ENCODE measurements around the gene CMSS1. TPM values are rescaled to one million over a fixed set of nuclear protein-coding genes. Genes with fewer than 3 reads are reported as not detected.
A peak's percentile ranks its signal among the peaks of the same experiment; 100 is the strongest.

Gene CMSS1
- total RNA-seq, 1 experiment from 2014 or later: 117 TPM

DNA sequence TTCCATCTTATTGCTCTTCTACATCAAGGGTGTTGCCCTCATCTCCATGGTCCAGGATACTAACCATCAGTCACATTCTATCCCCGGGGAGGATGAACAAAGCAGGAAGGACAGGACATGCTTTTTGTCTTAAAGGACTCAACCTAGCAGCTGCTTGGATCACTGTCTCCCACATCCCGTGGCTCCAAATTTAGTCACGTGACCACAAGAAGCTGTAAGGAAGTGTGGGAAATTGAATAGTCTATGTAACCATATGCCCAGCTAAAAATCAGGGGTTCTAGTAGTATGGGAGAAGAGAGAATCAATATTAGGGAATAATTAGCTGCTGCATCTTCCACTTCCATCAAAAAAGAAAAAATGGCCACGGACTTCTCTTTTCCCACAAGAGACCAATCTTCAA, 18.2 kb upstream of the CMSS1 start:
- Mint-ChIP-seq H3K4me1 (ENCODE audit: insufficient read depth, unreplicated experiment) (no peaks in the 10 kb centered on the region), H3K9me3 (ENCODE audit: unreplicated experiment) (peaks cover 19% of the 10 kb centered on the region), H3K27ac (ENCODE audit: low read depth, unreplicated experiment) (no peak overlapping the region), H3K27me3 (ENCODE audit: insufficient read depth, unreplicated experiment) (no peaks in the 10 kb centered on the region), H3K36me3 (ENCODE audit: insufficient read depth, unreplicated experiment) (peaks cover 18% of the 10 kb centered on the region), H3K4me3 (ENCODE audit: unreplicated experiment) (no peak overlapping the region)
- intact Hi-C loops (cut with micrococcal nuclease): no loop called here
- POLR2A ChIA-PET: no interaction called here
- DNase-seq (ENCODE audit: unreplicated experiment): no peak
- CTCF ChIA-PET: interaction anchor here (0.5 to 2.7 kb wide), 5 partner anchors 9 to 822 kb away, joined by 3 to 15 read pairs (median 4); no protein-coding TSS in a partner anchor
- TF ChIP-seq, protein P1, sequence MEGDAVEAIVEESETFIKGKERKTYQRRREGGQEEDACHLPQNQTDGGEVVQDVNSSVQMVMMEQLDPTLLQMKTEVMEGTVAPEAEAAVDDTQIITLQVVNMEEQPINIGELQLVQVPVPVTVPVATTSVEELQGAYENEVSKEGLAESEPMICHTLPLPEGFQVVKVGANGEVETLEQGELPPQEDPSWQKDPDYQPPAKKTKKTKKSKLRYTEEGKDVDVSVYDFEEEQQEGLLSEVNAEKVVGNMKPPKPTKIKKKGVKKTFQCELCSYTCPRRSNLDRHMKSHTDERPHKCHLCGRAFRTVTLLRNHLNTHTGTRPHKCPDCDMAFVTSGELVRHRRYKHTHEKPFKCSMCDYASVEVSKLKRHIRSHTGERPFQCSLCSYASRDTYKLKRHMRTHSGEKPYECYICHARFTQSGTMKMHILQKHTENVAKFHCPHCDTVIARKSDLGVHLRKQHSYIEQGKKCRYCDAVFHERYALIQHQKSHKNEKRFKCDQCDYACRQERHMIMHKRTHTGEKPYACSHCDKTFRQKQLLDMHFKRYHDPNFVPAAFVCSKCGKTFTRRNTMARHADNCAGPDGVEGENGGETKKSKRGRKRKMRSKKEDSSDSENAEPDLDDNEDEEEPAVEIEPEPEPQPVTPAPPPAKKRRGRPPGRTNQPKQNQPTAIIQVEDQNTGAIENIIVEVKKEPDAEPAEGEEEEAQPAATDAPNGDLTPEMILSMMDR (IDR thresholded peaks at IDR 0.05; ENCODE audit: unreplicated experiment): no peak
- BruUV-seq (replicated peaks): no TSS peak

DNA sequence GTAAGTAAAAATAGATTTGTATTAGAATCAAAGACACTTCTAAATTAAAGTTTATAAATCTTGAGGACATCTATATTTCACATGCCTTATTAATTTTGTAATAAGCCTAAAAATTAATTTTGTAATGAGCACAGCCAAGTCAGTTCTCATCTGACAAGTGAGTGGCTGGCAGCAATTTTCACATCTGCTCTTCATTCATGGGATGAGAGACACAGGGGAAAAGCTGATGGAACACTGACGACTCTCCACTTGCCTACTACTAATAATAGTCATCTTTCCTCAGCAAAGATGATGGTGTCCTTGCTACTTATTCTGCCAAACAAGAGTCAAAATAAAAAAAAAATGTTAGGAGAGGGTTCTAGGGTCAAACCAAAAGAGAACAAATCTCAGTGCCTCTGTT, 14.4 kb upstream of the CMSS1 start:
- Mint-ChIP-seq H3K27me3 (ENCODE audit: insufficient read depth, unreplicated experiment) (no peaks in the 10 kb centered on the region), H3K9me3 (ENCODE audit: unreplicated experiment) (peaks cover 28% of the 10 kb centered on the region), H3K27ac (ENCODE audit: low read depth, unreplicated experiment) (no peak overlapping the region), H3K4me1 (ENCODE audit: insufficient read depth, unreplicated experiment) (no peaks in the 10 kb centered on the region), H3K4me3 (ENCODE audit: unreplicated experiment) (no peak overlapping the region), H3K36me3 (ENCODE audit: insufficient read depth, unreplicated experiment) (peaks cover 20% of the 10 kb centered on the region)
- ChIA-PET POLR2A (no interaction called here), CTCF (interaction anchor here (1.0 kb wide), 1 partner anchor 29 kb away, joined by 7 read pairs; no protein-coding TSS in a partner anchor)
- intact Hi-C loops (cut with micrococcal nuclease): no loop called here
- BruUV-seq (replicated peaks): no TSS peak
- no peak for DNase-seq (ENCODE audit: unreplicated experiment)
- TF ChIP-seq, protein P1 (IDR thresholded peaks at IDR 0.05; ENCODE audit: unreplicated experiment): no peak

DNA sequence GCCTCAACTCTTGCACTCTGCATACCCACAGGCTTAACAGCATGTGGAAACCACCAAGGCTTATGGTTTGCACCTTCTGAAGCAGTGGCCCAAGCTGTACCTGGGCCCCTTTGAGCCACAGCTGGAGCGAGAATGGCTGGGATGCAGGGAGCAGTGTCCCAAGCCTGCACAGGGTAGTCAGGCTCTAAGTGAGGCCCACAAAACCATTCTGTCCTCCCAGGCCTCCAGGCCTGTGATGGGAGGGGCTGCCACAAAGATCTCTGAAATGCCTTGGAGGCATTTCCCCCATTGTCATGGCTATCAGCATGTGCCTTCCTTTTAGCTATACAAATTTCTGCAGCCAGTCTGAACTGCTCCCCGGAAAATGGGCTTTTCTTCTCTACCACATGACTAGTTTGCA, 12.5 kb upstream of the CMSS1 start:
- ChIA-PET POLR2A (no interaction called here), CTCF (interaction anchor here (0.6 to 1.3 kb wide), 2 partner anchors 12 to 512 kb away, joined by 3 to 4 read pairs; no protein-coding TSS in a partner anchor)
- H3K4me1 Mint-ChIP-seq (ENCODE audit: insufficient read depth, unreplicated experiment): no peaks in the 10 kb centered on the region
- H3K27ac Mint-ChIP-seq (ENCODE audit: low read depth, unreplicated experiment): no peak overlapping the region
- no peak for DNase-seq (ENCODE audit: unreplicated experiment)
- TF ChIP-seq, protein P1 (IDR thresholded peaks at IDR 0.05; ENCODE audit: unreplicated experiment): no peak
- no peaks in the 10 kb centered on the region for H3K27me3 Mint-ChIP-seq (ENCODE audit: insufficient read depth, unreplicated experiment)
- peaks cover 20% of the 10 kb centered on the region for H3K36me3 Mint-ChIP-seq (ENCODE audit: insufficient read depth, unreplicated experiment)
- BruUV-seq (replicated peaks): no TSS peak
- H3K4me3 Mint-ChIP-seq (ENCODE audit: unreplicated experiment): no peak overlapping the region
- intact Hi-C loops (cut with micrococcal nuclease): loop anchor here (5.0 kb wide), 2 partner anchors 693 to 783 kb away; no protein-coding TSS in a partner anchor
- H3K9me3 Mint-ChIP-seq (ENCODE audit: unreplicated experiment): peaks cover 28% of the 10 kb centered on the region

DNA sequence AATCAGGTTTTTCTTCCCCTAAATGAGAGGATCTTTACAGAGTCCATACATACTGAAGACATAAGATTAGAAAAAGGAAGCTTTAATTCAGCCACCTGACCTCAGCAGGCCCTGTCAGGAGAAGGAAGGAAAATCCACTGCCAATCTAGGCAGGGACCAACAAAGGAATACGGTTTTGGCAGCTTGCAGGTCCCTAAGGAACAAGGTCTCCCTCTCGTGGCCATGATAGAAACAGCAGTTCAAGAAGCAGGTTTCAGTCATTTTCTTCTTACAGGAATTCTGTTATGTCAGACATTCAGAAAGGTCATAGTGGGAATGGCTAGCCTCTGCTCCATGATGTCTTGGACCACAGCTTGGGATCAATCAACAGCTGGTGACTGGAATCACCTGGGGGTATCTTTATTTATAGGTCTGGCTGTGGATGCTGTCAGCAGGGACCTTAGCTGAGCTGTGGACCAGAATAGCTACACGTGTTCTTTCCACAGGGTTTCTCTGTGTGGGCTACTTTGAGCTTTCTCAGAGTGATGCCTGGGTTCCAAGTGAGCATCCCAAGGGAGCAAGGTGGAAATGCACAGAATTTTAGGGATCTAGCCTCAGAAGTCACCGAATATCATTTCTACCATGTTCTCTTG, 9.4 kb upstream of the CMSS1 start:
- DNase-seq (ENCODE audit: unreplicated experiment): peak; percentile 74
- ChIA-PET CTCF (interaction anchor here (0.5 to 3.5 kb wide), 31 partner anchors 8 to 920 kb away, joined by 3 to 30 read pairs (median 3); partner anchors contain the start of gene CMSS1), POLR2A (interaction anchor here (1.7 kb wide), 1 partner anchor 9 kb away, joined by 7 read pairs; the partner anchor contains the start of gene CMSS1)
- Mint-ChIP-seq H3K36me3 (ENCODE audit: insufficient read depth, unreplicated experiment) (peaks cover 6% of the 10 kb centered on the region), H3K4me1 (ENCODE audit: insufficient read depth, unreplicated experiment) (no peaks in the 10 kb centered on the region), H3K4me3 (ENCODE audit: unreplicated experiment) (no peak overlapping the region), H3K27me3 (ENCODE audit: insufficient read depth, unreplicated experiment) (no peaks in the 10 kb centered on the region), H3K27ac (ENCODE audit: low read depth, unreplicated experiment) (no peak overlapping the region), H3K9me3 (ENCODE audit: unreplicated experiment) (peaks cover 12% of the 10 kb centered on the region)
- BruUV-seq (replicated peaks): no TSS peak
- TF ChIP-seq, protein P1 (IDR thresholded peaks at IDR 0.05; ENCODE audit: unreplicated experiment): peak; percentile 69
- intact Hi-C loops (cut with micrococcal nuclease): loop anchor here (5.0 kb wide), 2 partner anchors 696 to 786 kb away; no protein-coding TSS in a partner anchor

Data from MCF 10A (cell line).